NCI-H1436 treated with DMSO at 0.1 percent for 48 hours (cell line): ENCODE data around the gene RPL21.

ENCODE experiments used
- DNase-seq: peaks from one replicate; lab custom pipeline; 2025; lab: John Stamatoyannopoulos, UW

RPL21 gene

DNA sequence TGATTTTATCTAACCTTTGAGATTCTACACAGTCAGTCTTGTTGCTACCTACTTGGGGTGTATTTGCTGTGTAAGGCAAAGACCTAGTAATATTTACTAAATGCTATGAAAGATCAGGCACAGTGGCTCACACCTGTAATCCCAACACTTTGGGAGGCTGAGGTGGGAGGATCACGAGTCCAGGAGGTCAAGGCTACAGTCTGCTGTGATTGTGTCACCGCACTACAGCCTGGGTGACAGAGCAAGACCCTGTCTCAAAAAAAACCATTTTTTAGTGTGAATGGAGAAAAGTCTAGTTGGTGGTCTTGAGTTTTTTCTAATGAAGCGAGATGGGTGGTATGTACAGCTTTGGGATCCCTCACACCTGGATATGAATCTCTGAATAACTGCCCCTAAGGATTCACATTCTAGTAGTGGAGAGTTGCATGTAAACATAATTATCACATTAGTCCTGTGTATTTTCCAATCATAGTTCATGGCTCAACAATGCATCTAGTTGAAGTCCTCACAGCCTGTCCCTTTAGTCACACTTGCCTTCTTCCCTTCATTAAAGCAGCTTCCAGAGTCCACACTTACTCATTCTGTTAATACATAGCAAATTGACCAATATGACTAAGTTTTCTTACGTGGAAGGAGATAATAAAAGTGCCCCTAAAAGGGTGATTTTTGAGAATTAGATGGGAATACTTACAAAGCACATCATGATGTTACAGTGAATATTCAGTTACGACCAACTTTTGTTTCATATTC, 7.5 kb downstream of the RPL21 start:
- DNase-seq, result no peak

DNA sequence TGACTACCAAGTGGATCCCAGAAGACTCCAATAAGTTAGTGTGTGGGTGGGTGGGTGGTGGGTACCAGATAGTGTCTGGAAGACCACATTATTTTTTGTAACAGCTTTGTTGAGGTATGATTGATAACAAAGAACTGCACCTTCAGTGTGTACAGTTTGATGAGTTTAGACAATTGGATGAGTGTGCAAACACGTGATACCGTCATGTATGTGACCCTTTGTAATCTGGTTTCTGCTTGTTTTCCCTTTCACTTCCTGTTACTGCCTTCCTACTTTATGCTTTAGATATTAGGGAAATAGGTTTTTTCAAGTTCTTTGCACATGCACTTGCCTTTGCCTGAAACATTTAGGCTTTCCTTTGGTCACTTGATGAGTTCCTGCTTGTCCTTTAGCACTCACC, 8.5 kb downstream of the RPL21 start:
- DNase-seq, result no peak

DNA sequence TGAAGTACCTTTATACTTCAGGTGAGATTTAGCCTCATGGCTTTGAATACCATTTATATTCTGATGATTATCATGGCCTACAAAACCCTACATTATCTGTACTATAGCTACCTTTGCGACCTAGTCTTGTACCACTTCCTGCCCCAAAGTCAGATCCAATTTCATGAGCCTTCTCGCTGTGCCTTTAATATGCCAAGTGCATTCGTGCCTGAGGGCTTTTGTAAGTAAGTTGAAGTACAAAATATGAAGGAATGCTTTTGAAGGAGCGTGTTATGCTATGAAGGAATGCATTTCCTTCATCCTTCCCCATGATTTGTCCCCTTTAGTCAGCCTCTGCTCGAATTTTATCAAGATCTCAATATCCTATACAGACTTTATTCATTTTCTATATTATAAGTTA, 10.0 kb downstream of the RPL21 start:
- DNase-seq, result no peak

DNA sequence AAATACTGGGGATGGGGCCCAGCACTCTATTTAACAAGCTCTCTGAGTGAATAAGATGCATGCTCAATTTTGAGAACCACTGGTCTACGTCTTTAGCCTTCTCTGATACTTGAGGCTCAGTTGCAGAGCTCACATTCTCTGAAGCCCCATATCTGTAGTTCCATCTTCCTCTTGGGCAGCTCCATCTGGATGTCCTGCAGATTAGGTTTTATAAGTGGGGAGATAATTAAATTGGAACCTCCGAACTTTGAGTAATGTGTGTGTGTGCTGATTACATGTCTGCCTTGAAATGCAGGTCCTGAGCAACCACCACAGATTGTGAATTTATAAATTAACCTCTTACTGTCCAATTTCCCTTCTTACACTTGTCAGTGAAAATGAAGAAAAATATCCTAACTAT, 12.1 kb downstream of the RPL21 start:
- no peak for DNase-seq

DNA sequence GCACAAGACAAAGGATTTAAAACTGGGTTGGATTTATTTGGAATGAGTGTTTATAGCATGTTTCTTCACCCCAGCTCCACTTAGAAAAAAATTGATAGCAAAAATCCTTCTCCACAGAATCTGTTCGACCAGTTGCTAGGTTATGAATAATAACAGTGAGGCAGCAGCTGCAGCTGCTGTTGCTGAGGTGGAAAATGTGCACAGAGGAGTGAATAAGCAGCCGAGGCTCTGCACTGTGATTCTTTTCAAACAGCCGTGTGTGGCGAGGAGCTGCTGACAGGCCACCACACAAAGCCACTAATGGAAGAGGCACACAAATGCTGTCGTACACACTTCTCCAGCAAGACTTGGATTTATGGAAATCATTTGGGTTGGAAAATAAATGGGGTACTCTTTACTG, 12.8 kb downstream of the RPL21 start:
- DNase-seq, result no peak

DNA sequence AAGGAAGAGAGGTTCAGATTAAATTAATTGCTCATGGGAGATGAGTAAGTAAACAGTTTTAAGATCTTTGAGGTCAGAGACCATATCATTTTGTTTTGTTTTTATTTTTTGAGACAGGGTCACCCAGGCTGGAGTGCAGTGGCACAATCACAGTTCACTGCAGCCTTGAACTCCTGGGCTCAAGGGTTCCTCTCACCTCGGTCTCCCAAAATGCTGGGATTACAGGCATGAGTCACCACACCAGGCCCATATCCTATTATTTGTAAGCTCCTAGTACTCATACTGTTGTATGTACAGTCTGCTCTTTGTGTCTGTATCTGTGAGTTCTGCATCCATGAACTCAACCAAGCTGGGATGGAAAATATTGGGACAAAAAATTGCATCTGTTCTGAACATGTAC, 13.3 kb downstream of the RPL21 start:
- no peak for DNase-seq

DNA sequence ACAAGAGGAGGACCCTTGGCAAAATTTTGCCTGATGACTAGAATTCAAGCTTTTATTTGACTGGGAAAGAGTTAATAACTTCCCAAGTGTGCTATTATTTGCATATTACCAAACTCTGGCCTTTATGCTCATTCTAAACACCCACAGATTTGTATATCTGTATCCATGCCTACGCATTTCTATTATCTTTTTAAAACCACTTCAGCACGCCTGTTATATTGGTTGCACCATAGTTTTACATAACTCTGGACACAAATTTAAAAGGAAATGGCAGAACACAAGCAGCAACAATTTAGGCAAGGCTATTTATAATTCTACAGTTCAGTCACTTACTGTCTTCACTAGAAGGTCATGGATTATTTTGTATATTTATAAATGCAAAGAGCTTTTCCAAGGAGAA, 15.6 kb downstream of the RPL21 start:
- no peak for DNase-seq

DNA sequence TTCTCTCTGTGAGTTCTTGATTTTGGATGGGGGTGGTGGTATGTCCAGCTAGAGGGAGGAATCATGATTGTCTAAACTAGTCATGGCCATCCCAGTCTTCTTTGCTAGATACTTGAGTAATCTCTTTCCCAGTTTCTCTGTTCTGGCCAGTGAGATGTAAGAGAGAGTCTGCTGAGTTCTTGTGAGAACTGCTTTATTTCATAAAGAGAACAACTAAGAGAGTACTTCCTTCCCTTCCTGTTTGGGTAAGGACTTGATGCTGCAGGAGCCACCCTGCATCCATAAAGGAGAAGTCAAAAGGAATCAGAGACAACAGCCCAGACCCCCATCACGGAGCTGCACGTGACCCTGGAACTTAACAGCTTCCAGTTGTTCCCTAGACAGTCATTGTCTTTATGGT, 16.2 kb downstream of the RPL21 start:
- DNase-seq, result no peak

DNA sequence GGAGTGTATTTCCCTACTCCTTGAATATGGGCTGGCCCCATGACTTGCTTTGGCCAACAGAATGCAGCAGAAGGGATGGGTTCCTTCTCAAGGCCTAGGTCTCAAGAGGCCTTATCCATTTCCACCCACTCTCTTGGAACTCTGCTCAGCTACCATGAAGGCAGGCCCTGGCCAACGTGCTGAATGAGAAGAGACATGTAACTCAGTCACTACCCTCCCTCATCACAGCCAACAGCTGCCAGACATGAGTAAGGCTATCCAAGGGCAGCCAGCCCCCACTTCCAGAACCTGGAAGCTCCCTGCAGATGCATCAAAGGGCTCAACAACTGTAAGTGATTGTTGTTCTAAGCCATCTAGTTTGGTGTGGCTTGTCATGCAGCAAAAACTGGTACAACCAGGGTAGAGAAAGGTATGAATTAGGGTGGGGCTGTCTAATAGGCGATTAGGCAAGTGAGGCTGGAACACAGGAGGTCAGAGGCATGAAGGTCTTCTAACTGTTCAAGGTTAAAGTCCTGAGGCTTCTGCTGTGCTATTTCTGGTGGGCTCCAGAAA, 17.8 kb downstream of the RPL21 start:
- no peak for DNase-seq

DNA sequence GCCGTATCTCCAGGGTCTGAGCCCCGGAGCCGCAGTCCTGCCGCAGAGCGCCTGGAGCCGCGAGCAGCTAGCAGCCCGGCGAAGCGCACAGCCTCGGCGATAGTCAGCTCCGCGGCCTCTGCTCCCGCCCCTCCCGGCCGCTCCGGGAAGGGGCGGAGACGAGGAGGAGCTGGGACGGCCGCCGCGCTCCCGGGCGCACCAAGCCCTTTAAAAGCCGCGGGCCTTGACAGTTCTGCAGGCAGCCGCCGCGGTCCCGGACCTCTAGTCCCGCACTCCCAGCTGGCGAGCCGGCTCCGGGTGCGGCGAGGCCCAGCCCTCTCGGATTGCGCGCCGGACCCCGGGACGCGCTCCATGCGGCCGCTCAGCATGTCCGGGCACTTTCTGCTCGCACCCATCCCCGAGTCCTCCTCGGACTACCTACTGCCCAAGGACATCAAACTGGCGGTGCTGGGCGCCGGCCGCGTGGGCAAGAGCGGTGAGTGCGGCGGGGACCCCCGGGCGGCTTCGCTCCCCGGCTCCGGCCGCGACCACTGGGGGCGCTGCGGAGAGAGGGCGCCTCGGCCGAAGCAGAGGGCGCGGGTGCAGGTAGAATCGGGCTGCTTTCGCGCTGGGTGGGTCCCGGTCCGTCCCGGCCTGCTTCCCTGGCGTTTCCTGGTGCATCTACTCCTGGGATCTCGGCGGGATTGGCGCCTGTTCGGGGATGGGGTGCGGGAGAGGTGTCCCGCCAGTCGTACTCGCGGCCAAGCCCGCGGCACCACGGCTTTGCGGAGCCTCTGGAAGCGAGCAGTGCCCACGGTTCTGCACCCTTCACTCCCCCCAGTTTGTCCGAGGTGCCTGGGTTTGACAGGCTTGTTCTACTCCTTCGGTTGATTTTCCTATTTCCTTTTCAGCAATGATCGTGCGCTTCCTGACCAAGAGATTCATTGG, 19.5 kb downstream of the RPL21 start, which contains the start of gene RASL11A:
RASL11A (plus strand) TSS at position 237 of the 927 bp plus-strand sequence; CDS start at position 352, 115 bp downstream.
- DNase-seq, result no peak

DNA sequence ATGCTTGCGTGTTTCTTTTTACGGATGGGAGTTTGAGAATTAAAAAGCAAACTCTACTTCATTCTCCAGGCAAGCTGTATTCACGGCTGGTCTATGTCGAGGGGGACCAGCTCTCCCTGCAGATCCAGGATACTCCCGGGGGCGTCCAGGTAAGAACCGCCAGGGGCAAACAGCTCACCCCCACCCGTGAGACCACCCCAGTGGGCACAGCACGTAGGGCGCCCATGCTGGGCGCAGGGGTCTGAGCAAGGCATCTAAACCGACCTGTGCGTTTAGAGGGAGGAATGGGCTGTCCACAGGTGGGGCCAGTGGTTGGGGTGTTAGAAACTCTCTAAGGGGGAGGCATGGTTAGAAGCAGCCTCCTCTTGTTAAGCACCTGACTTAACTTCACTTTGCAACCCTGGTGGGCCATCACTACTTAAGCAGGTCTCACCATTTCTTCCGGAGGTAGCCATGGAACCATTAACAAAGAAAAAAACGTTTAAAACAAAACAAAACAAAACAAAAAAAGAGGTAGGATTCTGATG, 20.3 kb downstream of the RPL21 start:
- no peak for DNase-seq

DNA sequence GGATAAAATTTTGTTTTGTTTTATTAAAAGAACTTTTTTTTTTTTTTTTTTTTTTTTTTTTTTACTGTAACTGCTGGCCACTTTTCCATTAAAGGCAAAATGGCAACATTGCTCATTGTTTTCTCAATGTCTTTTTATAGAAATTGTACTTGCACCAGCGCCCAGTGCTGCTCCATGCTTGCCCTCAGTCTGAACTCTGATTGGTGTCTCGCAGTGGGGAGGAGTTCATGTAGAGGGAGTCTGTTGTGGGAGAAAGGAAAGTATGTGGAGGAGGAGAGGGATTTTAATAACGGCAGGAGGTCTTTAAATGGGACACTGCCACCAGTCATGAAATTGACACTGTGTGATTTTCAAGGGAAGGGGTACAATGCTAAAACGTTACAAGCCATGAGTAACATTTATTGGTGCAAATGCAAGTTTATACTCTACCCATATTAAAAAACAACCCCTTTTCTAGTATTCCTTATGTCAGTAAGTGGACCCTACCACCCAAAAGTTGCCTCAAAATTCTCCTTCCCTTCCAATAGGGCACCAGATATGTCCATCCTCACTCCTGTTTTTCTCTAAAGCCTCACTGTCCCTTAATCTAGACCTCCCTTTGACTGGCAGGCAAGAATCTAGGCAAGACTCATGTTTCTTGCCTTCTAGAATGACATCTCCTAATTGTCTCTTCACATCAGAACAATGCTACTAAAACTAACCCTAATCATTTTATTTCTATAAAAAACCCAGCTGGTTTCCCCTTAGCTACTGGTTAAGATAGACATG, 22.5 kb downstream of the RPL21 start:
- no peak for DNase-seq

DNA sequence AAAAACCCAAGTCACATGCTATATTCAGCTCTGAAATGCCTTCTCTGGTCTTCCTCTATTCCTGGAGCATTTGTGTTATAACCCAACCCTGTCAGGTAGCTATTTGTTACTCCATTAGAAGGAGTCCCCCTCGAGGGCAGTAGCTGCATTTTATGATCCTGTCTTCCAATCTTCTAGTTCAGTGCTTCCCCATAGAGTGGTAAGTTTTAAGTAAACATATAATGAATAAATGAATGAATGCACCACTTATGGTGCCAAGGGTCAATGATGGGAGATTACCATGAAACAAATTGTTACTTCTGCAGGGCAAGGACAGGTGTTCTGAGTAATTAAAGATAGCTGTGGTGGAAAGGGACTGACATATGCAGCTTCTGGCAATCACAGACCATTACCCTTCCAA, 23.3 kb downstream of the RPL21 start:
- no peak for DNase-seq

DNA sequence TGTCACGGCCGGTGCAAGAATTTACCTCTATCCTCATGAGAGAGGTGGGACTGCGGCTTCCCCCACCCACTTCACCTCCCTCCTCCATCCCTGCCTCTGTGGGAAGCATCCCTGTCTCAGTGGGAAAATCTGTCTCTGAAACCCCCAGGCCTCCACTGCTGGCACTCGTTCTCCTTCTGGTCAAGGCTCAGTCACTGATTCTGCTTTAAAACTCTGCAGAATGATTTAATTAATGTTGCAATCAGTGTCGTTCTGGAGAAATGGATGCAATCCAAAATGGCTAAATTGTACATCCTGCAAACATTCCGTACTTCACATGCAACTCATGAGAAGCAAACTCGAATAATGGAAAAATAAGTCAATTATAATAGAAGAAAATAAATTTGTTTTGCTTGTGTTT, 24.8 kb downstream of the RPL21 start:
- no peak for DNase-seq

DNA sequence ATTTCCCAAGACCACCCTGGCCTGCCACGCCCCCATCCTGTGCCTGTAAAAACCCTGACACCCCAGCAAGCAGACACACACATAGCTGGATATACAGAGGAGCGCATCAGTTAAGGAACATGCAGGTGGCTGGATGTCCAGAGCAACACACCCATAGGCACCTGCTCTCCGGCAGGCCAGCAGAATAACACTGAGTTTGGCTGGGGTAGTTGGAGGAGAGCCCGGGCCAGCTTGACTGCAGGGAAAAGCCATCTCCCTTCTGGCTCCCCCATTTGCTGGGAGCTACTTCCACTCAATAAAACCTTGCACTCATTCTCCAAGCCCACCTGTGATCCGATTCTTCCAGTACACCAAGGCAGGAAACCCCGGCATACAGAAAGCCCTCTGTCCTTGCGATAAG, 28.1 kb downstream of the RPL21 start:
- no peak for DNase-seq

DNA sequence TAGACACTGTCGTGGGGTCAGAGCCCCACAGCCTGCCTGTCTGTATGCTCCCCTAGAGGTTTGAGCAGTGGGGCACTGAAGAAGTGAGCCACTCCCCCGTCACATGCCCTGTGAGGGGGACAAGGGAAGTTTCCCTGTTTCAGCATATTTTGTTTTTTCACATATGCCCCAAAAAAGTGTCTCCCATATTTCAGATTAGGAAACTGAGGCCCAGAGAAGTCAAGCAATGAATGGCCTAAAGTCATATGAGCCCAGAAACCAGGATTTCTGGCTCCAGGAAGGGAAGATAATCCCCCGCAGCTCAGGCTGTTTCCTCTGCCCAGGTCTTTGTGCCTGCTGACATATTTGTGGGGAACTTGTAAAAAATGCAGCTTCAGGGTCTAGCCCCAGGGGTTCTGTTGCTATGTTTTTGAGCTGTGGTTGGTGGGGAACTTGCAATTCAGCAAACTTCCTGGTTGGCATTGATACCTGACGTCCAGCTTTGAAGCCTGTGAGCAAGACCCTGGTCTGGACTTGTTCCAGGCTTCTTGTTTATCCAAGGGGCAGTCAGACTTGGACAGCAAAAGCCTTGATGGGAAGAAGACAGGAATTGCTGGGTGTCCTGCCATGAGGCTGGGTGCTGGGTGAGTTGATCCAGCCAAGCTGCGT, 28.8 kb downstream of the RPL21 start:
- no peak for DNase-seq

DNA sequence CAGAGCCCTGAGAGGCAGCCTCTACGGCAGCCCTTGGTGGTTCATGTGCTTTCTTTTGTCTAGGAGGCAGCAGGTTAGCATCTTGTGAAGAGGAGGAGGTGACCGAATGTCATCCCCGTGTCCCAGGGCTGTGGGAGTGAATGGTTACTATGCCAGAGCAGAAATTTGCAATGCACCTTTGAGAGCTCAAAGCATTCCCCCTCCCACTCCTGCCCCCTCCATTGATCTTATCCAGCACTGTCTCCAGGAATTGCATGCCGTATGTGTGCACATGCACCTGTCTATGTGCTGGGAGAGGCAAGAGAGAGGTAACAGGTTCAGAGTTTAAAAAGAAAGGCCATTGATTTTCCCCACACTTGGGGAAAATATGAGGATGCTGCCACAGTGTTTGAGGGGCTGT, 29.5 kb downstream of the RPL21 start:
- no peak for DNase-seq

DNA sequence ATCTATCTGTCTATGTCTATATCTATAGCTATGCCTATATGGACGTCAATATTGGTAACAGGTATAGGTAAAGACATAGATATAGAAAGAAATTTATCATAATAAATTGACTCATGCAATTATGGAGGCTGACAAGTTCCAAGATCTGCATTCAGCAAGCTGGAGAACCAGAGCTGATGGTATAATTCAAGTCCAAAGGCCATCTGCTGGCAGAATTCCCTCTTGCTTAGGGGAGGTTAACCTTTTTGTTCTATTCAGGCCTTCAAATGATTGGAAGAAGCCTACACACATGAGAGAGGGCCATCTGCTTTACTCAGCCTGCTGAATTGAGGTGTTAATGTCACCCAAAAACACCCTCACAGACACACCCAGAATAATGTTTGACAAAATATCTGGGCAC, 30.1 kb downstream of the RPL21 start:
- DNase-seq, result no peak

DNA sequence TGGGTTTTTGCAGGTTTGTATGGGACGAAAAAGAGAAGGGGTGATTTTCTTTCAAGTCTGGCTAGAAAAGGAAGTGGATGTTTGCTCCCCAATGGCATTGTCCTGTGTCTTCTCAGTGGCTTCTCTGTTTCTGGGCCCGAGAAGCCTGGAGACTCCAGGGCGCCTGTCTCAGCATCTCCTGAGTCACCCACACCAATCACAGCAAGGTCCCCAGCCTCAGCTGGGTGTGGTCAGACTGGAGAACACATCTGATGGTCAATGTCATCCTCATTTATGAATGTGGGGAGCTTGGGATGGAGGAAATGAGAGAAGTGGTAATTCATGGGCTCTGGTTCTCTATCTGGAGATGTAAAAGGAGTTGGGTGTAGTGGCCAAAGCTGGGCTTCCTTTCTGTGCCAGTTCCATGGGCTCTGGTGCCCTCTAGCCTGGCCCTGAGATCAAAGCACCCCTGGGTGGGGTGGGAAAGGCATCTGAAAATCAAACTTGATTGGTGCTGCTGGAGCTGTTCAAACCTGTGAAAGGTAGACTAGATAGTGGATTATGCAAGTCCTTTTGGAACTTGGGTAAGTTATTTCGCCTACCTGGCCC, 32.6 kb downstream of the RPL21 start:
- DNase-seq, result no peak

DNA sequence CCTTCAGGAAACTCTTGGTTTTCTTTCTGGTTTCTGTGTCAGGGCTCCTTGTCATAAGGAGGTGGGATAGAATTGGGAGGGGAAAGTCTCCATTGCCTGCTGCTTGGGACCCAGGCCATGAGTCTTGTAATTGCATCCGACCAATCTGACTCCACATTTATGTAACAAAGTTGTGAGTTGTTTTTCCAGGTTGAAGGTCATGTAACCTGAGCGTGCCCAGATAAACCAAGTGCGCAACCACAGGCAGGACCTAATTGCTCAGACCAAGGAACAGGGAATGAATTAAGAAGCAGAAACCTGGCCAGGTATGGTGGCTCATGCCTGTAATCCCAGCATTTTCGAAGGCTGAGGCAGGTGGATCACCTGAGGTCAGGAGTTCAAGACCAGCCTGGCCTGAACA, 37.0 kb downstream of the RPL21 start:
- DNase-seq, result no peak
